Adrenal gland (tissue), 12 donors: ENCODE results near the gene AZU1. TPM values are rescaled to one million over a fixed set of nuclear protein-coding genes. Genes with fewer than 3 reads are reported as not detected.

Source experiments
- DNase-seq, 7 donors: peaks; one replicate each; pipeline ENCODE4 v3.0.0-alpha.2; 2019 to 2020
- H3K27ac ChIP-seq, 5 donors: fragments of 200-600 bp; sonication (generic) in 4 of 5; 1 replicate in 3 of 5; 2 replicates in 2 of 5; pipeline versions ENCODE4 v1.5.1 to v1.8.0; 2016 to 2020; ENCODE audit warnings: mild to moderate bottlenecking in 1 of 5
- H3K27me3 ChIP-seq: fragments of 200-600 bp; 2 replicates; pipeline ENCODE4 v1.8.0; 2021
- H3K36me3 ChIP-seq, 2 donors: fragments of 200-600 bp; replicated peaks in 1 of 2; 1 replicate in 1 of 2; 2 replicates in 1 of 2; pipeline versions ENCODE4 v1.5.1 to v1.8.0; 2018 to 2022
- H3K4me1 ChIP-seq, 2 donors: fragments of 200-600 bp; replicated peaks in 1 of 2; 1 replicate in 1 of 2; 2 replicates in 1 of 2; pipeline versions ENCODE4 v1.5.1 to v1.8.0; 2018 to 2021
- H3K4me3 ChIP-seq, 4 donors: fragments of 200-600 bp; sonication (generic) in 3 of 4; one replicate each; pipeline ENCODE4 v1.5.1; 2016 to 2018
- H3K9me3 ChIP-seq, 3 donors: fragments of 200-600 bp; sonication (generic) in 1 of 3; replicated peaks in 1 of 3; 1 replicate in 2 of 3; 2 replicates in 1 of 3; pipeline versions ENCODE4 v1.5.1 to v1.8.0; 2016 to 2021
- CTCF ChIP-seq, 6 experiments: fragments of 450-650 bp in 4 of 6; fragments of 200-600 bp in 2 of 6; sonication (generic) in 1 of 6; IDR thresholded peaks; 1 replicate in 5 of 6; 2 replicates in 1 of 6; pipeline versions ENCODE4 v1.5.1 to v1.8.0; 2016 to 2021; ENCODE audit warnings: antibody characterized with exemption in 6 of 6, mild to moderate bottlenecking in 2 of 6, moderate library complexity in 1 of 6
- POLR2A ChIP-seq, 2 donors: fragments of 450-650 bp; IDR thresholded peaks; one replicate each; pipeline ENCODE4 v1.6.1; 2017; ENCODE audit warnings: antibody characterized with exemption in 2 of 2, mild to moderate bottlenecking in 2 of 2, moderate library complexity in 1 of 2
- WGBS, 4 donors: extraction: QIAGEN DNeasy Blood & Tissue Kit in 2 of 4; methylation state at CpG; one replicate each; pipeline versions ENCODE4 v1.1.5 to v1.1.7; 2013 to 2017; 5-methylcytosine and 5-hydroxymethylcytosine counted together
- intact Hi-C, 2 donors: fragments of 100-400 bp; cut with DNase I; formaldehyde crosslinking; loops; one replicate each; pipeline versions ENCODE4 v1.14.1 to v1.15.0; 2022 to 2023
- polyA plus RNA-seq, 3 donors: library from polyadenylated mRNA; stranded (reverse); fragments of 200-250 nt in 2 of 3; fragments of 350-450 nt in 1 of 3; fragmentation: Illumina TruSeq in 1 of 3; extraction: RNeasy Lipid Tissue Mini Kit (QIAGEN cat#74804) in 1 of 3; gene quantifications; one replicate each; pipeline ENCODE4 v1.2.3, GENCODE V29; 2013 to 2014
- total RNA-seq, 9 donors: library from RNA; depleted of rRNA in 4 of 9; stranded (reverse); fragments of >200 nt in 4 of 9; fragments of 120-200 nt in 1 of 9; fragmentation: NEBNext Ultra II Directional in 1 of 9; extraction: Animal tissue kit (Norgen Biotek cat#: 25700) in 1 of 9; gene quantifications; one replicate each; pipeline versions ENCODE4 v1.1.0 to v1.2.4, GENCODE V29; 2013 to 2023
- donor health status: healthy with polysubstance abuse.
- donor health status: Bipolar disorder and iron deficiency.
- donor health status: DM: yes; HTN: yes; CAD: no.
- donor health status: DM: no; HTN: no; CAD: no.
- donor health status: DM: no; HTN: no; CAD: no.
- donor health status: DM: yes; HTN: yes; CAD: no.

AZU1 gene
- total and polyA plus RNA-seq, 12 donors: 0.11 to 1.1 (median 0.30) TPM; not detected in 5

GRCh38 chr19:858284-858683 is 30.6 kb downstream of the AZU1 start:
- TF ChIP-seq CTCF (IDR thresholded peaks at IDR 0.05) (no peak), POLR2A (IDR thresholded peaks at IDR 0.05) (no peak)
- no peak for DNase-seq
- WGBS, 4 donors: 78 to 83% (median 79%) methylated on average over 9 of the region's 9 CpGs
- H3K4me3 ChIP-seq: no peak overlapping the region
- intact Hi-C loops: loop anchor here in 1 of 2 donors (10.0 kb wide), 1 partner anchor 83 kb away; no protein-coding TSS in a partner anchor
- peaks cover 10% of the 10 kb centered on the region for H3K27me3 ChIP-seq
- H3K36me3 ChIP-seq: no peaks in the 10 kb centered on the region
- no peak overlapping the region for H3K27ac ChIP-seq
- peaks cover 5 to 6% of the 10 kb centered on the region in 2 donors for H3K4me1 ChIP-seq
- no peaks in the 10 kb centered on the region for H3K9me3 ChIP-seq

- intact Hi-C loops: loop anchor here in 1 of 2 donors (10.0 kb wide), 1 partner anchor 84 kb away; no protein-coding TSS in a partner anchor
- TF ChIP-seq POLR2A (IDR thresholded peaks at IDR 0.05) (peak in 1 of 2 donors; percentile 45), CTCF (IDR thresholded peaks at IDR 0.05) (no peak)
- no peaks in the 10 kb centered on the region for H3K9me3 ChIP-seq
- peaks cover 9% of the 10 kb centered on the region for H3K27me3 ChIP-seq
- H3K4me1 ChIP-seq: peaks cover 6 to 9% of the 10 kb centered on the region in 2 donors
- H3K36me3 ChIP-seq: no peaks in the 10 kb centered on the region
- H3K4me3 ChIP-seq: peak within 1 kb of the TSS in 1 of 4 donors; percentile 46
- peak within 1 kb of the TSS in 2 of 5 donors; percentile 41 to 72 for H3K27ac ChIP-seq
- peak in 3 of 7 donors; percentile 45 to 59 (median 57) for DNase-seq
- WGBS, 4 donors: 31 to 48% (median 42%) methylated on average over 10 to 24 of the region's 24 CpGs
These were observed 31.5 kb downstream of the AZU1 start, which contains the start of gene CFD for GRCh38 chr19:858868-859843. Gene CFD (plus strand): TSS chr19:859664. CDS start chr19:859690, 26 bp downstream.

- H3K36me3 ChIP-seq: no peaks in the 10 kb centered on the region
- H3K27ac ChIP-seq: no peak overlapping the region
- DNase-seq: peak in 1 of 7 donors; percentile 29
- peaks cover 6 to 9% of the 10 kb centered on the region in 2 donors for H3K4me1 ChIP-seq
- intact Hi-C loops: loop anchor here in 1 of 2 donors (5.0 kb wide), 1 partner anchor 56 kb away; the partner anchor contains the start of gene KISS1R
- TF ChIP-seq CTCF (IDR thresholded peaks at IDR 0.05) (no peak), POLR2A (IDR thresholded peaks at IDR 0.05) (no peak)
- no peak overlapping the region for H3K4me3 ChIP-seq
- no peaks in the 10 kb centered on the region for H3K9me3 ChIP-seq
- 51 to 59% (median 57%) methylated on average over 10 to 32 of the region's 35 CpGs; no CpG with 5 or more reads in 1 of the 4 donors for WGBS, 4 donors
- H3K27me3 ChIP-seq: peaks cover 9% of the 10 kb centered on the region
These were observed 33.6 kb downstream of the AZU1 start for GRCh38 chr19:861141-861755.
